Naive thymus-derived CD8-positive, alpha-beta T cell (primary cell): ENCODE results near the gene PNPLA6. TPM values are rescaled to one million over a fixed set of nuclear protein-coding genes. Genes with fewer than 3 reads are reported as not detected.
A peak's percentile ranks its signal among the peaks of the same experiment; 100 is the strongest.

Experiments used
- ATAC-seq, 2 donors: fragments of 150-1000 bp; cut with Tn5 transposase in 1 of 2; sonication (Bioruptor Pico), chemical (Tn5 transposase) in 1 of 2; 1 replicate in 1 of 2; 2 replicates in 1 of 2; pipeline ENCODE4 v1.10.0; 2021; ENCODE audit warnings: mild to moderate bottlenecking in 2 of 2, moderate library complexity in 2 of 2
- POLR2A ChIA-PET: fragments of 350-600 bp; sonication (Branson Sonifier 250); formaldehyde crosslinking; loops from one replicate; lab custom pipeline; 2021; ENCODE audit warnings: antibody characterized with exemption; lab: Charles Lee
- DNase-seq, 10 donors: peaks; one replicate each; pipeline versions ENCODE4 v3.0.0 to v3.0.0-alpha.2; 2020 to 2022
- H3K27ac Mint-ChIP-seq, 10 donors: one replicate each; pipeline ENCODE4 v1.8.0; 2020 to 2022; ENCODE audit warnings: mild to moderate bottlenecking in 10 of 10, mixed read lengths in 10 of 10, moderate library complexity in 4 of 10, inconsistent platforms in 1 of 10
- H3K27me3 Mint-ChIP-seq, 5 donors: one replicate each; pipeline ENCODE4 v1.8.0; 2021 to 2022; ENCODE audit warnings: mixed read lengths in 5 of 5
- H3K36me3 Mint-ChIP-seq, 3 donors: one replicate each; pipeline ENCODE4 v1.8.0; 2020 to 2022; ENCODE audit warnings: mixed read lengths in 3 of 3, mild to moderate bottlenecking in 2 of 3, inconsistent platforms in 1 of 3
- H3K4me1 Mint-ChIP-seq, 4 donors: one replicate each; pipeline ENCODE4 v1.8.0; 2021 to 2022; ENCODE audit warnings: mixed read lengths in 4 of 4
- H3K4me3 Mint-ChIP-seq, 10 donors: one replicate each; pipeline ENCODE4 v1.8.0; 2020 to 2022; ENCODE audit warnings: mild to moderate bottlenecking in 10 of 10, mixed read lengths in 10 of 10, moderate library complexity in 6 of 10, inconsistent platforms in 1 of 10
- H3K9me3 Mint-ChIP-seq, 9 donors: one replicate each; pipeline ENCODE4 v1.8.0; 2020 to 2022; ENCODE audit warnings: mixed read lengths in 9 of 9, mild to moderate bottlenecking in 3 of 9, inconsistent platforms in 1 of 9, moderate library complexity in 1 of 9
- polyA plus RNA-seq, 3 donors: library from polyadenylated mRNA; unstranded; fragments of 300-500 nt; fragmentation: Illumina TruSeq; gene quantifications; one replicate each; pipeline ENCODE4 v1.2.3, GENCODE V29; 2021
- total RNA-seq, 8 experiments: library from RNA in 2 of 8; stranded (reverse) in 2 of 8; gene quantifications; one replicate each; pipeline ENCODE4 v1.2.3 and lab custom pipeline; 2021 to 2026

PNPLA6 gene
- total and polyA plus RNA-seq, 5 experiments from 2014 or later, result 5.9 to 116 (median 10.2) TPM

DNA sequence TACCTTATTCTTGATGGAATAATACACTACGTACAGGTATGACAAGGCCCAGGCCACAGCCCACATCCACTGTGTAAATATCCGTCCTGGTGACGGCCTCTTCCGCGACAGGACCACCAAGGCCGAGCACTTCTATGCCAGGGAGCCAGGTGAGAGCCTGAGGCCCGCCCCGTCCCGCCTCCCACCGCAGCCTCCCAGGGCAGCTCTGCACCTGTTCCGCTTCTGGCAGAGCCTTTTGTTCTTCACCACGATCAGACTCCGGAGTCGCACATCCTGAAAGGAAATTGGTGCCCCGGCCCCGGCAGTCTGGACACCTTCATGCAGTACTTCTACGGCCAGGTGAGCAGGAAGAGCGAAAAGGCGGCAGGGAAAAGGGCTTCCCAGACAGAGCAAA is 30.2 kb upstream of the PNPLA6 start:
- DNase-seq, result no peak
- POLR2A ChIA-PET, result interaction anchor here (0.6 to 1.3 kb wide), 3 partner anchors 11 to 441 kb away, joined by 3 to 5 read pairs (median 3); partner anchors contain the start of gene ZNF358
- Mint-ChIP-seq H3K27me3 (peaks cover 8 to 50% (median 28%) of the 10 kb centered on the region in 5 donors), H3K4me3 (peak overlapping the region in 7 of 10 donors; percentile 18 to 63 (median 33)), H3K9me3 (no peaks in the 10 kb centered on the region), H3K36me3 (no peaks in the 10 kb centered on the region), H3K4me1 (peaks cover 10 to 30% (median 15%) of the 10 kb centered on the region in 4 donors), H3K27ac (no peak overlapping the region)
- ATAC-seq, result peak; percentile 37 to 42

GRCh38 chr19:7505682-7506384 is 29.7 kb upstream of the PNPLA6 start:
- DNase-seq (peak in 3 of 10 donors; percentile 12 to 31 (median 24)), ATAC-seq (peak; percentile 33)
- Mint-ChIP-seq H3K4me1 (peaks cover 10 to 30% (median 15%) of the 10 kb centered on the region in 4 donors), H3K27me3 (peaks cover 8 to 45% (median 27%) of the 10 kb centered on the region in 5 donors), H3K4me3 (peak overlapping the region in 4 of 10 donors; percentile 26 to 51 (median 38)), H3K36me3 (no peaks in the 10 kb centered on the region), H3K27ac (no peak overlapping the region), H3K9me3 (no peaks in the 10 kb centered on the region)
- POLR2A ChIA-PET, result interaction anchor here (0.6 to 1.3 kb wide), 3 partner anchors 10 to 16 kb away, joined by 3 to 5 read pairs (median 4); partner anchors contain the start of gene ZNF358

DNA sequence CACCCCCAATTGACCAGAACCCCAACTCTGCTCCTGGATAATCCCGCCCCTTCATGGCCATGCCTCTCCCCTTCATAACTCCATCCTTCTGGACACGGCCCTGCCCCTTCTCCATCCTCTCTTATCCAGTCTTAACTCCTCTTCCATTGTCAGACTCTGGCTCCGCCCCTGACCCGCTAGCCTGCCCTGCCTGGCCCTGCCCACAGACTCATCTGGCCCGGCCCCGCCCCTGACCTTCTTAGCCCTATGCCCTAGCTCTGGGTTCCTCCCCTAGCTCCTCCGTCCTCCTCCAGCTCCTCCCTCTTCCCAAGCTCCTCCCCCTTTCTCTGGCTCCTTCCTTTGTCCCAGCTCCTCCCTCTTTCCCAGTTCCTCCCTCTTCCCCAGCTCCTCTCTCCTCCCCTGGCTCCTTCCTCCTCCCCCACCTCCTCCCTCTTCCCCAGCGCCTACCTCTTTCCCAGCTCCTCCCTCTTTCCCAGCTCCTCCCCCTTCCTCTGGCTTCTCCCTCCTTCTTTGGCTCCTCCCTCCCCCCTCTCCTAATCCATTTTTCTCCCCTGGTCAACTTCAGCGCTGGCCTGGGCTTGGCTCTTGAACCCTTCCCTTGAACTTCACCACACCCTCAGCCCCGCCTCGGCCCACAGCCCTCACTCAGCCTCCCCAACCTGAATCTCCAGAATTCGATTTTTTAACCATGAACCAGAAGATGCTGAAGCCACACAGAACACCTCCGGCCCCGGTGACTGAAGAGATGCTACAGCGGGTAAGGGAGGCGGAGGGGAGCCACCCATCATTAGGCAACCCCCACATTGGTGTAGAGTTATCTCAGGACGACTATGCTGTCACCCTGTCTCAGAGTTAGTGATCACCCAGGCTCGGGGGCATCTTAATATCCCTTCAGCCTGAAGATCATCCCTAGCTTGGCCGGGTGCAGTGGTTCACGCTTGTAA is 28.9 kb upstream of the PNPLA6 start:
- ATAC-seq, result peak; percentile 62 to 69
- H3K27ac Mint-ChIP-seq, result peak overlapping the region in 1 of 10 donors; percentile 22

DNA sequence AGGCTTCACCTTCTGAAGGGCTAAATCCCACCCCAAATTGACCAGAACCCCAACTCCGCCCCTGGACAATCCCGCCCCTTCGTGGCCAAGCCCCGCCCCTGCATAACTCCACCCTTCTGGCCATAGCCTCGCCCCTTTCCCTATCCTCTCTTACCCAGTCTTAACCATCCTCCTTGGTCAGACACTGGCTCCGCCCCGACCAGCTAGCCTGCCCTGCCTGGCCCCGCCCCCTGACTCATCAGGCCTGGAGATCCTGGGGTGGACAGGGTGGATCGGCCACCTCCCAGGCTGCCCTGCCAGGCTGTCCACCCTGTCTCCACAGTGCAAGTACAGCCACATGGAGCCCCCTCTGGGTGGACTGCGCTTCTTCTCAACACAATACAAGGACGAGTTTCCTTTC is 27.6 kb upstream of the PNPLA6 start:
- Mint-ChIP-seq H3K36me3 (no peaks in the 10 kb centered on the region), H3K4me3 (no peak overlapping the region), H3K27me3 (peaks cover 5 to 29% (median 18%) of the 10 kb centered on the region in 5 donors), H3K9me3 (no peaks in the 10 kb centered on the region), H3K27ac (no peak overlapping the region), H3K4me1 (peaks cover 8 to 21% (median 13%) of the 10 kb centered on the region in 4 donors)
- POLR2A ChIA-PET, result no interaction called here
- DNase-seq, result no peak
- ATAC-seq, result peak in 1 of 2 donors; percentile 20

More for the DNA sequence above, 28.9 kb upstream of the PNPLA6 start:
- H3K36me3 Mint-ChIP-seq, result no peaks in the 10 kb centered on the region
- peaks cover 8 to 40% (median 22%) of the 10 kb centered on the region in 5 donors for H3K27me3 Mint-ChIP-seq
- DNase-seq, result peak in 4 of 10 donors; percentile 26 to 37 (median 30)
- H3K4me1 Mint-ChIP-seq, result peaks cover 8 to 23% (median 13%) of the 10 kb centered on the region in 4 donors
- peak overlapping the region in 3 of 10 donors; percentile 44 to 73 (median 51) for H3K4me3 Mint-ChIP-seq
- POLR2A ChIA-PET, result interaction anchor here (0.6 to 1.0 kb wide), 2 partner anchors 10 to 333 kb away, joined by 3 to 4 read pairs; partner anchors contain the start of gene ZNF358
- no peaks in the 10 kb centered on the region for H3K9me3 Mint-ChIP-seq

DNA sequence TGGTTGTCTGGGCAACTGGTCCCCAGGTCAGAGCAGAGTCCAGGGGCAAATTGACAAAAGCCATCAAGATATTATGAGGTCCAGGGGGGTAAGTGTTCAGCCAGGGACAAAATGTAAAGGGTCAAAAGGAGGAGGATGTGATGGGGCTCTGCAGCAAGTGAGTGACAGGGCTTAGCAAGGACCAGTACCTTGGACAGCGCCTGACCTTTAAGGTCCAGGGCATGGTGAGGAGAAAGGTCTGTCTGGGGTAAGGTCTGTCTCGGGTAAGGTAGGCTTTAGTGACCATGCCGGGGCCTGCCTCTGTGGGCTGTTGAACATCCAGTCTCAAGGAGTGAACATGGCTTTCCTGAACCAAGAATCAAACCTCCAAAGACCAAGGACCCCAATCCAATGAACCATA is 25.9 kb upstream of the PNPLA6 start:
- Mint-ChIP-seq H3K27me3 (peaks cover 0 to 20% (median 15%) of the 10 kb centered on the region in 5 donors), H3K4me1 (peaks cover 8 to 21% (median 13%) of the 10 kb centered on the region in 4 donors), H3K4me3 (peak overlapping the region in 1 of 10 donors; percentile 10), H3K9me3 (no peaks in the 10 kb centered on the region), H3K27ac (no peak overlapping the region), H3K36me3 (no peaks in the 10 kb centered on the region)
- POLR2A ChIA-PET, result no interaction called here
- ATAC-seq (no peak), DNase-seq (no peak)

DNA sequence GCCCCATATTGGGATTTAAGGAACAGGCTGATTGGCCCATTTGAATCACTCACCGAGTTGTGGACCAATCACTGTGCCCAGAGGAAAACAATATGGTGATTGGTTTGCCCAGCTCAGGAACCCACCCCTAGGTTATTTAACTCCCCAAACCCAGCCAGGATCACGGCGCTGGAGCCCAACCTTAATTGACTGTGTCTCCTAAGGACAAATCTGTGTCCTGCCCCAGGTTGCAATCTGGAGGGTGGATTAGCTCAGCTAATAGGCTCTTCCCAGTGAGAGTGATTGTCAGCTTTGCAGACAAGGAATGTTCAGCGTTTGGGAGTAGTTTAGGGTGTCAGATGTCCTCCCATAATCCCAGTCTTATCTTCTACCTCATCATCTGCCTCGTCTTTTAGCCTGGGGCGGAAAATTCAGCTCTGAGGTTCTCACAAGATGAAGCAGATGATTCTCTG is 23.1 kb upstream of the PNPLA6 start:
- no peaks in the 10 kb centered on the region for H3K36me3 Mint-ChIP-seq
- no peak overlapping the region for H3K27ac Mint-ChIP-seq
- H3K9me3 Mint-ChIP-seq, result no peaks in the 10 kb centered on the region
- H3K4me3 Mint-ChIP-seq, result peak overlapping the region in 1 of 10 donors; percentile 55
- ATAC-seq (no peak), DNase-seq (no peak)
- peaks cover 7 to 18% (median 16%) of the 10 kb centered on the region in 4 donors for H3K4me1 Mint-ChIP-seq
- POLR2A ChIA-PET, result no interaction called here
- H3K27me3 Mint-ChIP-seq, result peaks cover 0 to 15% (median 0%) of the 10 kb centered on the region in 5 donors

- DNase-seq (no peak), ATAC-seq (no peak)
- H3K36me3 Mint-ChIP-seq, result no peaks in the 10 kb centered on the region
- peak overlapping the region in 1 of 10 donors; percentile 8 for H3K27ac Mint-ChIP-seq
- peaks cover 0 to 15% (median 0%) of the 10 kb centered on the region in 5 donors for H3K27me3 Mint-ChIP-seq
- H3K9me3 Mint-ChIP-seq, result no peaks in the 10 kb centered on the region
- POLR2A ChIA-PET, result no interaction called here
- H3K4me1 Mint-ChIP-seq, result peaks cover 10 to 21% (median 18%) of the 10 kb centered on the region in 4 donors
- peak overlapping the region in 8 of 10 donors; percentile 2 to 82 (median 38) for H3K4me3 Mint-ChIP-seq
Measured at GRCh38 chr19:7513809-7514642, 21.5 kb upstream of the PNPLA6 start.

- DNase-seq (no peak), ATAC-seq (no peak)
- Mint-ChIP-seq H3K27me3 (peaks cover 0 to 6% (median 0%) of the 10 kb centered on the region in 5 donors), H3K4me3 (peak overlapping the region; percentile 82 to 97 (median 88)), H3K27ac (peak overlapping the region in 9 of 10 donors; percentile 79 to 94 (median 88)), H3K36me3 (no peaks in the 10 kb centered on the region), H3K9me3 (no peaks in the 10 kb centered on the region), H3K4me1 (peaks cover 10 to 21% (median 18%) of the 10 kb centered on the region in 4 donors)
- POLR2A ChIA-PET, result interaction anchor here (0.5 to 1.4 kb wide), 3 partner anchors 18 to 22 kb away, joined by 3 to 6 read pairs (median 4); partner anchors contain the start of gene PNPLA6
Measured at GRCh38 chr19:7515110-7515644, 20.3 kb upstream of the PNPLA6 start.

DNA sequence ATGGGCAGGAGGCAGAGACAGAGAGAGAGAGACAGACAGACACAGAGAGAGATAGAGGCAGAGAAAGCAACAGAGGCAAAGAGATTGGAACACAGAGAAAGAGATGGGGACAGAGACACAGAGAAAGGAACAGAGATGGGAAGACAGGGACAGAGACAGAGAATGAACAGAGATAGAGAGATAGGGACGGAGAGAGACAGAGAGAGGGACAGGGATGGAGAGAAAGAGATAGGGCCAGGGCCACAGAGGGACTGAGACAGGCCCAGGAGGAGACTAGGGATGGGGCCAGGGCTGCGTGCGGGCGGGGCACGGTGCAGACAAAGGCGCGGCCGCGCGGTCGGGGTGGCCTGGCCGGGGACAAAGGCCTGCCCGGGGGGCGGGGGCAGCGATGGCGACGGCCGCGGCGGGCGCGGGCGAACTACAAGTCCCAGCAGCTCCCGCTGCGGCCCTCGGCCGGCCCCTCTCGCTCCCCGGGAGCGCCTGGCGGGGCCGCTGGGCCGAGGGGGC is 19.8 kb upstream of the PNPLA6 start, which contains the start of gene ZNF358:
Gene ZNF358, plus strand, starts transcription at position 459 of the 507 bp plus-strand sequence. CDS start 3,140 bp downstream, outside the sequence.
- Mint-ChIP-seq H3K9me3 (no peaks in the 10 kb centered on the region), H3K4me1 (peaks cover 10 to 21% (median 18%) of the 10 kb centered on the region in 4 donors), H3K27me3 (peaks cover 0 to 6% (median 0%) of the 10 kb centered on the region in 5 donors), H3K27ac (peak within 1 kb of the TSS; percentile 49 to 94 (median 88)), H3K36me3 (no peaks in the 10 kb centered on the region), H3K4me3 (peak within 1 kb of the TSS; percentile 82 to 97 (median 88))
- DNase-seq, result peak in 4 of 10 donors; percentile 28 to 50 (median 38)
- POLR2A ChIA-PET, result interaction anchor here (0.5 to 1.5 kb wide), 7 partner anchors 9 to 21 kb away, joined by 3 to 6 read pairs (median 4); partner anchors contain the start of gene PNPLA6
- peak; percentile 85 to 98 for ATAC-seq

DNA sequence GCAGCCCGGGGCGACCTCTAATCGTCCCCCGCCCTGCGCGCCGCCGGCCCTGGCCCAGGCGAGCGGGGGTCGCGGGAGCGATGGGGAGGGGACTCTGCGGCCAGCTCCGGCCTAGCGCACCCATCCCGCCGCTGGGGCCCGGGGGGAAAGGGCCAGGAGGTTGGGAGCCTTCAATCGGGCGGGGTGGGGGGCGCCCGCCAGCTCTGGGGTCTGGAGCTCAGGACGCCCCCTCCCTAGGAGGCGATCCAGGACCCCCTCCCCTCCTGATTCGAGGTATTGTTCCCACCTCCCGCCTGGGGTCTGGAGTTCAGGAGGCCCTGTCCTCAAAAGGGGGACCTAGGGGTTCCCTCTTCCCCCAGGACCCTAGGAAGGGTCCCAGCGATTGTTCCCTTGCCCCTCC is 19.2 kb upstream of the PNPLA6 start:
- no peaks in the 10 kb centered on the region for H3K9me3 Mint-ChIP-seq
- H3K4me1 Mint-ChIP-seq, result peaks cover 10 to 21% (median 18%) of the 10 kb centered on the region in 4 donors
- POLR2A ChIA-PET, result interaction anchor here (1.0 to 1.5 kb wide), 7 partner anchors 10 to 19 kb away, joined by 3 to 5 read pairs (median 4); partner anchors contain the start of gene PNPLA6
- peak overlapping the region in 6 of 10 donors; percentile 31 to 81 (median 65) for H3K27ac Mint-ChIP-seq
- no peaks in the 10 kb centered on the region for H3K36me3 Mint-ChIP-seq
- H3K4me3 Mint-ChIP-seq, result peak overlapping the region; percentile 72 to 87 (median 78)
- H3K27me3 Mint-ChIP-seq, result peaks cover 0 to 6% (median 0%) of the 10 kb centered on the region in 5 donors
- ATAC-seq (peak in 1 of 2 donors; percentile 24), DNase-seq (no peak)
